ENCODE measurements around the gene ZNF732.

- TF ChIP-seq GATA2 (IDR thresholded peaks at IDR 0.05; ENCODE audit: low read depth, low read length) (no peak), GATA3 (IDR thresholded peaks at IDR 0.05; ENCODE audit: low read depth, low read length) (no peak)
These were observed 63.0 kb downstream of the ZNF732 start for GRCh38 chr4:242121-242848.
